Activated CD4-positive, CD25-positive, alpha-beta regulatory T cell (primary cell): Measurements from ENCODE around the gene SMCO2.

Experiments used
- DNase-seq, 4 experiments: peaks; one replicate each; lab custom pipeline; 2025; lab: John Stamatoyannopoulos, UW

The SMCO2 gene

DNA sequence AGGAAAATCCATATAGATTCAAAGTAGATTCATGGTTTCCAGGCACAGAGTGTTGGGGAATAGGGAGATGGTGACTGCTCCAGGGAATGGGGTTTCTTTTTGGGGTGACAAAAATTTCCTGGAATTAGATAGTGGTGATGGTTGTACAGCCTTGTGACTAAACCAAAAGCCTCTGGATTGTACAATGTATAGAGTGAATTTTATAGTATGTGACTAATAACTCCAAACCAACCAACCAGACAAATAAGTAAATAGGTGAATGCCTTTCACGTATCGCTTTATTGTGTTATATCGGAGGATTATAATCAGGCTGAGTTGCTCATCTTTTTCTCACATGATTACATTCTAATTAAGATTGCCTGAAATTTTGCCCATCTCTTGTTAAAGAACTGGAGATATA is 52.8 kb downstream of the SMCO2 start:
- no peak for DNase-seq

DNA sequence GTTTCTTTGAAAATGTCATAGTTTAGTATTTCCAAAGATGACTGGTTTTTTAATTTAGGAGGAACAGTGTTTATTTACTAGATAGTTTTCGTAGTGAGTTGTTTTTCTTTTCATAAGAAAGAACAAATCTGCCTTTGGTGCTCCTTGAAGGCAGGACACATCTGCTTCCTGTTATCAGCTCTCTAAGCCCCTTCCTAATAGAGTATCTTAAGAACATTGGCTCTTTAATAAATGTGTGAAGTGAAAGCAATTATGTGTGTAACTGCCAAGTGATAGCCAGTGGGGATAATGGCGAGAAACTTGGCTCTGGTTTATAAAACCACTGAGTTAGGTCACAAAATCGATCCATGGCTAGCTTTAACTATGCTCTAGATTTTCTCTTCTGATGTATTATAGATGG is 54.0 kb downstream of the SMCO2 start:
- no peak for DNase-seq

DNA sequence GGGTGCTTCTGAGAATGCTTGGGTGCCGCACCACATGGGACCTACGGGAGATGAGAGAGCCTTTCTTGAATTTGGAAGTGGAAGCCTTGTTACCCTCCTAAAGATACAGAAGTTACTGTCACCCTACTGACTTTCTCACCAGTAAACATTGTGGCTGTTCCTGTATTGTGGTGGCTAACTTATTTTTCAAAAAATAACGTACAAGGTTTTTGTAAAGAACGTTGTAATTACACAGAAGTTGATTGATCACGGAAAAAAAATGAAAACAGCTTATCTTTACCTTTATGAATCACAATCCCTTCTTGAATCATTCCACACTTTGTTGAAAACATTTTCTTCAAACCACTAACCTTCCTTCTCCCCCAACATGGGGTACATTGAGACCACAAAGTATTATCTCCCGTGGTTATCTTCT is 55.5 kb downstream of the SMCO2 start:
- DNase-seq, result no peak

DNA sequence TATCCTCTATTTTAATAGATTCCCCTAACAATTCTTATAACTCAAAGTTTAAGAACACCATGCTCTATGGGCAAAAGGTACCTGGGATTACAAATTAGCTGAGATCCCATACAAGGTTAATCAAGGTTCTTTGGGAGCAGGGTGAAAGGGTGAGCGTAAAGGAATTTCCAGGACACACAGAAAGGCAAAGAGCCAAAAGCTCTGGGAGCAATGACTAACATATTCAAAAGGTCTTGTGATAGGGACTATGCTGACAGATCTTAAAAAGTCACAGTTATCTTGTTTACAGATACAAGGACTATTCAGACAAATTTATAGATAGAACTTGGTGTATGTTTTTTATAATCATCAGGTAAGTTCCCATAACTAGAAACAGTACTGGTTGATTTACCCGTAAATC is 58.0 kb downstream of the SMCO2 start:
- no peak for DNase-seq

DNA sequence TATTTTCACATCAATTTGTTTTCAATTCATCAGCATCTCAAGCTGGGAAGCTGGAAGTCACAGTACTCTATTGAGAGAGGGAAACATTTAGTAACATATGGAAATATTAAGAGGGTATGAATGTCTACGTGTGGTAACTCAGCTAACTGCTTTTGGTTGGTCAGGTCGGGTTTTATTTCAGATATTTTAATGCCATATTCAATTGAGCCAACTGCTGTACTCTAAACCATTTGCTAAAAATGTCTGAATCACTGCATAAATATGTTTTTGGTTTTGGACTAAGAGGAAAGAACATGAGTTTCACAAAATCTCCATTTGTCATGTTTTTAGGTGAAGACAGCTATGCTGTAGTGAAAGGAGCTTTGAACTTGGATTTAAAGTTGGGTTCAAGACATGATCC is 58.6 kb downstream of the SMCO2 start:
- DNase-seq, result no peak

DNA sequence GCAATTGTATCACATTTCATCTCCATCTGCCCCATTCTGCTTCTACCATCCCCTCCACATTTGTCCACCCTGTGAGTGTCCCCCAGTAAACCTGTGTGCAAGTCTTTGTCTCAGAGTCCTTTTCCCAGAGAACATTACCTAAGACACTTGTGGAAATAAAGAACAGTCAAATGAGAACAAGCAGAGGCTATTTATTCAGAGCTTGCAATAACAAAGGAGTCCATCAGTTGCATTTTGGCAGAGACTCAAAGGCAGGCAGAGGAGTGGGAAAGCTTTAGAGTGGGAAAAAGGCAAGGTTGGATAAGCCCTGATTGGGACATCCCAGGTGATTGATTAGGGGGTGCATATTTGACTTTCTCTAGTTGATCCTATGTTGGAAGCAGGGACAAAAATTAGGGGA is 59.2 kb downstream of the SMCO2 start:
- DNase-seq, result no peak

DNA sequence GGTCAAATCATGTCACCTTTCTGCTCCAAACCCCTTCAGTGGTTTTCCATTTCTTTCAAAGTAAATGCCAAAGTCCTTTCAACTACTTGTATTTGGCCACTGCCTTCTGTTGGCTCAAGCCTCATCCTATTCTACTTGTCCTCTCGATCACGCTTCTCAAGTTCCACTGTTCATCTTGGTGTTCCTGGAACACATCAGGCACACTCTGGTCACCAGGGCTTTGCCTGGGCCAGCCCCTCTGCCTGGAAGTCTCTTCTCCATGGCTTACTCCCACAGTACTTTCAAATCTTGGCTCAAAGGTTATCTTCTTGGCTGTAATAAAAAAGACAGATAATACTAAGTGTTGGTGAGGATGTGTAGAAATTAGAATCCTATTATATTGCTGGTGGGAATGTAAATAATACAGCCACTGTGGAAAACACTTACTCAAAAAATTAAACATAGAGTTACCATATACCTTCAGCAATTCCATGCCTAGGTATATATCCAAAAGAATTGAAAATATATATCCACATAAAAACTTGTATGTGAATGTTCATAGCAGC is 60.2 kb downstream of the SMCO2 start:
- DNase-seq, result no peak

DNA sequence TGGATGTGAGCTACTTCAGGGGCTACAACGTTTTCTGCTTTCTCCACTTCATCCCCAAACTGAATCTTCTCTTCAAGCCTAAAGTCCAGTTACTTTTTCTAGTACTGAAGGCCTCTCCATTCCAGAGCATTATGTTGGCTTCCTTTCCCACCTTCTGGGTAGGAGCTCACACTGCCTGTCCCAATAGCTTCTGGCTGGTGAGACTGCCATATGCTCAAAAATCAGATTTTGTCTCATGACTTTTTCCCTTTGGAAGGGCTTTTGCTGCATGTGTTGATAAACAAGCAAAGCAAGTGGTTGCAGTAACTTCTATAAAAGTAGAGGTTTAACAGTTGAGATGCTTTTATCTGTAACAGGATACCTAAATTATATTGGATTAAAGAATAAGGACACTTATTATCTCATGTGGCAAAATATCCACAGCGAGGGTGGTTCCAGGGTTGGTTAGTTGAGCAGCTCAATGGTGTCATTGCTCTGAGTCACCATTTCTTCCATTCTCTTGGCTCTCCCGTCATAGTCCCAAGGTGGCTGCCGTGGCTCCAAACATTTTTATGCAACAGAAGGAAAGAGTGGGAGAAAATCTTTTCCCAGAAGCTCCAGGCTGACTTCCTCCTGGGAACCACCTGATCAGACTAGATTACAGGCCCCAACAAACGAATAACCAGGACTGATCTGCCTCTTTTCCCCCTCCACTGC is 62.3 kb downstream of the SMCO2 start:
- no peak for DNase-seq

DNA sequence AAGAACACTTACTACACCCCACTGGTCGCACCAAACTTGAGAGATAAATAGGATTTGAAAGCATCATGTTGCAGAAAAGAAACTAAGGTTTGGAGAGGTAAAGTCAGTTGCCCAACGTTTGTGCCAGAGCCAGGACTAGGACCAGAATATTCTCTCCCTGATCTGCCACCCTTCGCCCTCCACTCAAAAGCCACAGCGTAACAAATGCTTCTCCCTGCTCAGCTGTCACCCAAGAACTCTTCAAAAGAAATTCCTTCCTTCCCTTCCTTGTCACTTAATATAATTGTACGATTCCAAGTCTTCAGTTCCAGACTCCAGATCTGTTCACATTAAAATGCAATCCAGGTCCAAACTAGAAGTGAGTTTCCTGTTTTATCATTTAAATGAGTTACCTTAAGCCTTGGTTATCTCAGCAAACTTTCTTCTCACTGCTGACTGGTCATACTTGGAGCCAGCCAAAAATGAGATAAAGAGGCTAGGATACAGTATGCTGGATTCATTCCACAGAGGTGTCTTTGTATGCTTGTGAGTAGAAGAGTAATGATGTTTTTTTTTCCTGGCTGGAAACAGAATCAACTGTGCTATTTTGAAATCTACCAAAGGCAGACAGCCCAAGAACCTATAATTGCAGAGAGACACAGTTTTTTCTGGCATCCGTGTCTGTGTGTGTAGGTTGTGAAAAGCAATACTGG is 64.6 kb downstream of the SMCO2 start:
- no peak for DNase-seq

DNA sequence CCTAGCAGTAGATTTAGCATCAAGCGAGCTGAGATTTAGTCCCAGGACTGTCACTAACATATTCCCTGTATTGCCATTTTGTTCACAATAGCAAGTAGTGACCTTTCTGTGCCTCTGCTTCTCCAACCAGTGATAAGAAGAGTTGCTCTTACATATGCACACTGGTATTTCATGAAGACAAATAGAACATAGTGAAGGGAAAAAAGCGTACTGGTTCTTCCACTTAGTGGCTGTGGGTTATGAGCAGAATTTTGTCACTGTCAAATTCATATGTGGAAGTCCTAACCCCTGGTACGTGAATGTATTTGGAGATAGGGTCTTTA is 65.1 kb downstream of the SMCO2 start:
- DNase-seq, result no peak

DNA sequence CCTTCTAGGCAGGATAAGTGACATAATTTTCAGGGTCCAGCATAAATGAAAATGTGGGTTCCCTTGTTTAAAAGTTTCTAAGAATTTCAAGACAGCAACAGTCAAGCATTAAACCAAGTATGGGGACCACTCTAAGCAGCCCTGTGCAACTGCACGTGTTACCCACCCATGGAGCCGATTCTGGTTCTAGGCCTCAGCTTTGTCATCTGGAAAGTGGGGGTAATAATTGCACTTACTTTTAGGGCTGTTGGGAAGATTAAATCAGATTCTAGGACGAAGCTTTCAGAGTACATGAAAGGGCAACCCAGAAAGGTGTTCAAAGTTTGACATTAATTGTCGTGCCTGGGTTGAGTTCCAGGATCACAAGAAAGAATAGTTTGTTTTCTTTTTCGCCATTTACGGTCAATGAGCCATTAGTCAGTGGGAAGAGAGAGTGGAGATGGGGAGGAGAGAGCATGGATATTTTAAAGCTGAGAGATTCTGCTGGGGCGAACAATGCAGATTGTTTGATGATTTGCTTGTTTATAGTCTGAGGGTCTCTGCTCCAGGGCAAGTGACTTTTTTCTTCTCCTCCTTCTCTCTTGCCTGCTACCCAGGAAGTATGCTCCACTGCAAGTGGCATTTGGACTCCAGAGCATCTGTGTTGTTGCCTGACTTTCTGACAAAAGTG is 66.8 kb downstream of the SMCO2 start:
- no peak for DNase-seq

DNA sequence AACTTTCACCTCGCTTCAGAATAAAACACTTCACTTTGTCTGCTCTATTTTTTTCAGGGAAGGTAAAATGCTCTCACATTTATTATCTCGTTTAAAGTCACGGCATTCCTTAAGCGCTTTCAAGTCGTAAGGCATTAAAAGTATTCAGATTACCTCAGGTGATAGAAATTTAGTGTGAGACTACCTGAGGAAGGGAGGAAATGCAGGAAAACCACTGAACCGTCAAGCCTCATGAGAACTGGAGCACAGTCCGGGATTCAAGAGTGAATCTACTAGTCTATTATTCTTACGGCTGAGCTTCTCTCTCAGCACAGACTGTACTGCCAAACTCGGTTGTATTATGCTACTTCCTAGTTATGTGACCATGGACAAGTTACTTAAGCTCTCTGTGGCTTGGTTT is 69.1 kb downstream of the SMCO2 start:
- no peak for DNase-seq

DNA sequence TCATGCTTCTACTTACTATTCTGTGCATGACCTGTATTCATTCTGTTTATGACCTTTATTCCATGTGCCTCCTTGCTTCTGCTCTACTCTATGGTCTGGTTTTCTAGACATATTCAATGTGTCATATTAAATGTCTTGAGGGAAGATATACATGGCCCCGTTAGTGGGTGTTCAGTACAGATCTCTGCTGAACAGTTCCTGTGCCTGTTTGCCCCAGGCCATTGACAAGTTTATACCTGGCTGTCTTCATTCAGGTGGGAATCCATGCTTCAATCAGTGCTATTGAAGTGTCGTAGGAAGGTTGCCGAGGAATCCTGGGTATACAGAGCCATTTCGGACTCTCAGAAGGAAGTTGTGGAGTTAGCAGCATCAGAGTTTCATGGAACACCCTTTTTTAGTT is 70.1 kb downstream of the SMCO2 start:
- DNase-seq, result no peak

DNA sequence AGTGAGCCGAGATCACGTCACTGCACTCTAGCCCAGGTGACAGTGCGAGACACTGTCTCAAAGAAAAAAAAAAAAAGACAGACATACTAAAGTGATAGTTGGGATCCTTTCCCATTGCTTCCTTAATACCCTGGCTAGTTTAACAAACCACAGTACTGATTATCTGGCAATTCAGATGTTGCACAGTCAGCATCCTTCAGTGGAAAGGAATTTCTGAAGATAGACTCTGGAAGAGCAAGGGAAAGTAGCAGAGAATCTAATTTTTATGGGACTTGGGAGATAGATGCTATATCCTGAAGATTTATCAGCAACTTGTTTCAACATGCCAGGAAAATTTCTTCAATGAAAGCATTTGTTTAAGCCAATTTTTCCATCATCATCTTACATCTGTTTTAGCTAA is 71.0 kb downstream of the SMCO2 start:
- no peak for DNase-seq

DNA sequence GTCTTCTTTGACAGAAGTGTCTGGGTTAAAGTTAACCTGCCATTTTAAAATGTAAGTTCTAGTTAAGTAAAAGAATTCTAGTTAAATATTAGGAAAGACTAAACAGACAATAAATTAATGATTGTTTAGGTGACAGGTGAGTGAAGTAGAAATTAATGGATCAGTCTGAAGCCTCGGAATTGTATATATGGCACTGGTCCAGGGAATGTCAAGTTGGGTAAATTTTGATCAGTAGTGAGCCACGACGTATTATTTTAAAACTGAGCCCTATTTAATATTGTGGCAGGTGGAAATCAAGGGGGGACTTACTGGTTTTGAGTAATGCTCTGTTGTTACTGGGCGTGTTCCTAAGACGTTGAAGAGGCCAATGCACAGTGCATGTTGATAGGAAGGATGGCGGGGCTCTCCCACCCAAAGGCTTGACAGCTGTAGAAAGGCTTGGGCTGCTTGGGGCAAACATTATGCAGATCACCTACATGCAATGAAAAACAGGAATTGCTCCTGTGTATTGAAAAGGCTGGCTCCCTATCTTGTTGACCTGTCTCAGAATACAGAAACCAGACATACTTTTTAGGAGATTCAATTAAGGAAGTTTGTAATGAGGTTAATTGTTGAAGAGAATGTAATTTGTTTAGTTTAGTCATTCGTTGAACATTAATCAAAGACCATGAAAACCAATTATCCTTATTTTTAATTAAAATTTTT is 71.6 kb downstream of the SMCO2 start:
- DNase-seq, result no peak

DNA sequence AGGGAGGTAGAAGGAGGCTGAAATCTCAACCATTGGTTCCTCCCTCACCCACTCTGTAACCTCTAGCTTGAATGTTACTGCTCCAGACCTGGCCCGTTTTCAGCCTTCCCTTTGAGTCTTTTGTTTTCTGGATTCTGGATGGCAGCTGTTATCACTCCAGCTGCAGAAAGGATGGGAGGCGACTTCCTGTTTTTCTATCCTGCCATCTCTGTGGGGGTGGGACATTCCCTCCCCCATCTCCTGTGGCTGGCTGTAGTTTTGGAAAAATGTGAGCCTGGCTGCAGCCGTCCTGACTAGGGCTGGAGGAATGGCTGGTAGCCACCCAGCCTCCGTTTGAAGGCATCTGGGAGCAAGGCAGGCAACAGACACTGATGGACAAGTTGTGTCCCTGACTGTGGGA is 74.5 kb downstream of the SMCO2 start:
- no peak for DNase-seq

DNA sequence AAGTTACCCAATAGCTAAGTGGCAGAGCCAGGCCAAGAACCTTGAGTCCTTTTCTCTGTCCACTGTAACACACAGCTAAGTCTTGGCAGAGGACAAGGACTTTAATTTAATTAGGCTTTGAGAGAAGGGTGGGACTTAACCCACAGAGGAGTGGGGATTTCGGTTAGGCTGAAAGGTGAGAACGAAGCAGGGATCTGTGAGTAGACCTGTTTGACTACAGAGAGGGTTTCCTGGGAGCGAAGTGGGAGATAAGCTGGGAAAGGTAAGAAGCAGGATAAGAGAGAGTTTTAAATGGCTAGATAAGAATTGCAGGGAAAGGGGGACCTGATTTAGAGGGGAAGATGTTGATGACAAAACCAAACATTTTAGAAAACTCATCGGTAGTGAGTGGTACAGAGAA is 75.4 kb downstream of the SMCO2 start:
- DNase-seq, result no peak

DNA sequence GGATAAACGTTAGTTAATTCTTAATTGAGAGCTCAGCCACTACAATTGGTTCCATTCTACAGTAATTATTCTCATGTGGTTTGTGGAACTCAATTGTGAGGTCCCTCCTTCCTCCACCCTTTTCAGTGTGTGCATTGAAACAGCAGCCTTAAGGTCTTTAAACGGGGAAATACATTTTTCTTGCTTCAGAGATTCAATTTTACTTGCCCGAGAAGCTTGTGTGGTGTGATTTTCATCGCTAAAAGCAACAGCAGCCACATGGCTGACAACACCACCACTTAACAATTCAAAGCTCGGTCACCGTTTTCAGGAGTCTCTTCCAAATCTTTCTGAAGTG is 76.7 kb downstream of the SMCO2 start:
- no peak for DNase-seq

DNA sequence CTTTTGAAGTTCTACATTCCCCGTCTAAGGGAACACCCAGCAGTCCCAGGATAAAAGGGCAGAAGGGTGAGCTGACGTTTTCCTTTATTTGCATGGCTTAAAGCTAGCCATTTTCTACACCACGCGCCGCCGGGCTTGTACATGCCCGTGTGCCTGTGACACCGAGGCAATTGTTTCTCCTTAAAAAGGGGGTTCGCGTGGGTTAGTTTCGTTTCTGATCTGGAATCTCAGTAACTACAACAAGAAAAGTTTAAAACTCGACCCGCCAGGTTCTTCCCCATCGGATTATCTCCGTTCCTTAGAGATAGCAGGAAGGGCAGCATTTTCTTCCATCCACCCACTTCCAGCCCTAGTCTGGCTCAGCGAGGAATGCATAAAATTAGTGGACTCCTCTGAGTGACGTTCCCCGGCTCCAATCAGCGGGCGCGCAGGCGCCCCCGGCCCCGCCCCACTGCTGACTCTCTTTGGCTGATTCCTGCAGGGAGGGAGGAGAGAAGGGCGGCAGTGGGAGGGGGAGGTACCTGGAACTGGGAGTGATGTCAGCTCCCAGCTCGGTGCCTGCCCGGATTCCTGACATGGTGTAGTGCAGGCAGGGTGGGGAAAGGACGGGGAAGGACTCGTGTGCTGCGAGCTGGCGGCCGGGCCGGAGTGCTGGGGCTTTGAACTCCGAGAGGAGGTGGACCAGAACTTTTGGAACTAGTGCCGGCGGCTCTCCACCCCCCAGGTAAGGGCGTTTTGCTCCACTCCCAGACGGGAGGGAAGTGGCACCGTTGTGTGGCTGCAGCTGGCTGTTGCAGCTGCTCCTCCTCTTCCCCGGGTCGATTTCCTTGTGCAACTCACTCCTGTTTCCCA is 77.3 kb downstream of the SMCO2 start, which contains the start of gene PPFIBP1:
PPFIBP1 (plus strand) TSS at position 565 of the 852 bp plus-strand sequence. CDS start 109,191 bp downstream, outside the sequence.
- DNase-seq, result peak; percentile 80 to 99 (median 90)

DNA sequence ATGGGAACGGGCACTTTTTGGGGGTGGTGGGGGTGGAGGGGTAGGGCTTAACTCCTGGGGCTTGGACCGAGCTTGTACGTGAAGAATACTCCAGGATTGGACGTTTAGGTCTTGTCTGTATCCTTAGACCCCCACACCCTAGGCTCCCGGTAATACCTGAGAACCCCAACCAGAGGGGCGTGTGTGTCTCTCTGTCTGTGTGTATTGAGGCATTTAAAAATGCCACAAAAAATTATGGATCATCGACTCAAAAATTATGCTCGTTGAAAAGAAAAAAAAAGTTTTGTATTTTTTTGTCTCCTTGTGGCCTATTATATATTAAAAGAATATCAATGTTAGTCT is 77.9 kb downstream of the SMCO2 start:
- no peak for DNase-seq

DNA sequence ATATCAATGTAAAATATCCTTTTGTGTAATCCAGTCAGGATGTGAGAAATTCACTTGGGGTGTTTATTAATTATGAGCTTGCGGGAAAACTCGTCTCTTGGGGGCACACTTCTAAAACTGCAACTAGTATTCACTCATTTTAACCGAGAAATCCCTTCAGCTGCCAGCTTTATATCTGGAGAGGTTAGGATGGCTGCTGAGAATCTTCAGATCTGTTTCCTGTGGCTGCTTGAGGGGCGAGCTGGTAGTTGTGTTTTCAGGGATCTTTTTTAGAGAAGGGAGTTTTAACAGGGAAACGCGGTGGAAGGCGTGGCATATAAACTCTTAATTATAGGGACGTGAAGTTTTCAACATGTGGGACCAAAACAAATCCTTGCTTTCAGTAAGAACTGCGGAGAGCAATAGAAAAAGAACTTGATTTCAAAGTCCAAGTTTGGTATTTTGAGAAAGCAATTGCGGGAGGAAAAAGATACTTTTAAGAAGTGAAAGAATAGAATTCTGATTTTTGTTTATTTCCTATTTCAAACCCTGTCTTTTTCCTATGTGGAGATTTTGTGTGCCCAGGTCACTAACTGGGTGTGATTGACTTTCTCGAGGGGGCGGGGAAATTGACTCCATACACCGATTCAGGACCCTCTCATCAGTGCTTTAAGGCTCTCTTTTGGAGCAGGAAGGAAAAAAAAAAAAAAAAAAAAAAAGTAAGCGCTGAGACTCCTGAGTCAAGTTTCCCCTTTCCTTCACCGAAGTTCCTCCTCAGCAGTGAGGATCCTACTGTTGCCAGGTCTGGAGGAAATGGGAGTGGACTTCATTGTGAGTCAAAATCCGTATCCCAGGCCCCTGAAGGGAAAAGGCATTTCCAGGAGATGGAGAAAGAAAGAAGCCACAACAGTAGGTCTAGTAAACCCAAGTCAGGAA is 78.6 kb downstream of the SMCO2 start:
- no peak for DNase-seq
